HCT116 (cell line): Measurements from ENCODE around the gene MPPED1. TPM values are rescaled to one million over a fixed set of nuclear protein-coding genes. Genes with fewer than 3 reads are reported as not detected.

Experiments used
- ATAC-seq: fragments of 200-7000 bp; cut with Tn5 transposase; 2 replicates; pipeline ENCODE4 v1.9.1; 2020; ENCODE audit warnings: mild to moderate bottlenecking, moderate library complexity
- BruUV-seq: library from RNA; stranded (reverse); fragments of 400-500 nt; replicated peaks from 2 replicates; lab custom pipeline; 2021; lab: Mats Ljungman, UMichigan
- CTCF ChIA-PET: fragments of 300-600 bp; sonication (Branson Sonifier 250); formaldehyde crosslinking; loops from one replicate; lab custom pipeline; 2021; ENCODE audit warnings: antibody characterized with exemption; lab: Charles Lee
- POLR2A ChIA-PET: fragments of 300-600, 350-600 bp; sonication (Branson Sonifier 250); formaldehyde crosslinking; loops from one replicate; lab custom pipeline; 2021; ENCODE audit warnings: antibody characterized with exemption; lab: Charles Lee
- RAD21 ChIA-PET, 2 experiments: fragments of 300-600 bp; sonication (Branson Sonifier 250); formaldehyde crosslinking; loops; one replicate each; lab custom pipeline; 2023; ENCODE audit warnings: low total read pairs in 2 of 2; ENCODE audit not compliant: uncharacterized antibody in 2 of 2, unreplicated experiment in 2 of 2, low non-redundant PET in 1 of 2; lab: Charles Lee
- DNase-seq: peaks from one replicate; pipeline ENCODE4 v3.0.0-alpha.2; 2010; ENCODE audit warnings: low read depth, low spot score
- H2AFZ ChIP-seq: fragments of 200-600 bp; shearing (Covaris generic), sonication (generic); 2 replicates; pipeline ENCODE4 v1.6.1; 2017; ENCODE audit warnings: low read depth, mixed run types, mixed read lengths, antibody characterized with exemption, low read length; ENCODE audit not compliant: poor library complexity, severe bottlenecking
- H3K27ac ChIP-seq: 2 replicates; pipeline ENCODE4 v1.5.1; 2012; ENCODE audit warnings: low read depth, low read length
- H3K27me3 ChIP-seq: fragments of 200-600 bp; sonication (generic); 2 replicates; pipeline ENCODE4 v1.6.1; 2016; ENCODE audit warnings: mixed run types, low read length, mixed read lengths; ENCODE audit not compliant: insufficient read depth
- H3K36me3 ChIP-seq, 2 experiments: fragments of 200-500 bp in 1 of 2; fragments of 200-600 bp in 1 of 2; sonication (Bioruptor generic) in 1 of 2; sonication (generic) in 1 of 2; 2 replicates each; pipeline versions ENCODE4 v1.5.1 to v1.6.1; 2014 to 2016; ENCODE audit warnings: low read length in 2 of 2, inconsistent platforms in 1 of 2, mixed read lengths in 1 of 2, mixed run types in 1 of 2; ENCODE audit not compliant: insufficient read depth in 2 of 2, control insufficient read depth in 1 of 2
- H3K4me1 ChIP-seq, 2 experiments: fragments of 200-600 bp in 1 of 2; sonication (generic) in 1 of 2; 2 replicates each; pipeline versions ENCODE4 v1.5.1 to v1.6.1; 2012 to 2017; ENCODE audit warnings: low read length in 2 of 2, inconsistent platforms in 1 of 2, mild to moderate bottlenecking in 1 of 2, mixed read lengths in 1 of 2, mixed run types in 1 of 2, moderate library complexity in 1 of 2; ENCODE audit not compliant: insufficient read depth in 2 of 2, control insufficient read depth in 1 of 2
- H3K4me2 ChIP-seq: fragments of 200-600 bp; sonication (generic); 2 replicates; pipeline ENCODE4 v1.6.1; 2017; ENCODE audit warnings: mixed run types, low read length, mixed read lengths
- H3K4me3 ChIP-seq, 2 experiments: fragments of 200-600 bp in 1 of 2; sonication (generic) in 1 of 2; replicated peaks in 1 of 2; 2 replicates each; pipeline ENCODE4 v1.5.1; 2011 to 2016; ENCODE audit warnings: low read length in 2 of 2, control low read depth in 1 of 2, low read depth in 1 of 2, mild to moderate bottlenecking in 1 of 2, mixed read lengths in 1 of 2, mixed run types in 1 of 2
- H3K79me2 ChIP-seq: fragments of 200-600 bp; sonication (generic); 2 replicates; pipeline ENCODE4 v1.6.1; 2017; ENCODE audit warnings: mild to moderate bottlenecking, mixed run types, low read length, moderate library complexity, mixed read lengths; ENCODE audit not compliant: insufficient read depth
- H3K9ac ChIP-seq: fragments of 200-600 bp; sonication (generic); 2 replicates; pipeline ENCODE4 v1.6.1; 2016; ENCODE audit warnings: low read length, mixed read lengths
- H3K9me2 ChIP-seq: fragments of 200-600 bp; sonication (generic), shearing (Covaris generic); 2 replicates; pipeline ENCODE4 v1.6.1; 2017; ENCODE audit warnings: mixed run types, mild to moderate bottlenecking, moderate library complexity; ENCODE audit not compliant: insufficient read depth
- H3K9me3 ChIP-seq, 2 experiments: fragments of 200-500 bp in 1 of 2; fragments of 200-600 bp in 1 of 2; sonication (Bioruptor generic) in 1 of 2; sonication (generic) in 1 of 2; 2 replicates each; pipeline ENCODE4 v1.6.1; 2014 to 2017; ENCODE audit warnings: low read length in 2 of 2, mixed read lengths in 2 of 2, inconsistent platforms in 1 of 2, low read depth in 1 of 2, mild to moderate bottlenecking in 1 of 2, mixed run types in 1 of 2, moderate library complexity in 1 of 2; ENCODE audit not compliant: control insufficient read depth in 1 of 2, insufficient read depth in 1 of 2
- H4K20me1 ChIP-seq: fragments of 200-600 bp; sonication (generic), shearing (Covaris generic); 2 replicates; pipeline ENCODE4 v1.6.1; 2017; ENCODE audit warnings: mixed run types, mild to moderate bottlenecking, moderate library complexity; ENCODE audit not compliant: insufficient read depth
- CBX3 ChIP-seq: IDR thresholded peaks from 2 replicates; pipeline ENCODE4 v1.6.1; 2012; ENCODE audit warnings: low read depth
- CTCF ChIP-seq, 3 experiments: fragments of 200-600 bp in 1 of 3; sonication (generic) in 1 of 3; IDR thresholded peaks in 2 of 3; conservative IDR thresholded peaks in 1 of 3; 2 replicates each; pipeline ENCODE4 v1.5.1; 2012 to 2017; ENCODE audit warnings: low read depth in 2 of 3, low read length in 2 of 3, antibody characterized with exemption in 1 of 3, borderline replicate concordance in 1 of 3, control low read depth in 1 of 3, mild to moderate bottlenecking in 1 of 3, mixed read lengths in 1 of 3, mixed run types in 1 of 3, moderate library complexity in 1 of 3; ENCODE audit not compliant: insufficient read depth in 1 of 3
- EGR1 ChIP-seq: IDR thresholded peaks from 2 replicates; pipeline ENCODE4 v1.6.1; 2012; ENCODE audit warnings: low read depth
- EZH2phosphoT487 ChIP-seq: fragments of 200-600 bp; IDR thresholded peaks from 2 replicates; pipeline ENCODE4 v1.6.1; 2018; ENCODE audit warnings: antibody characterized with exemption, borderline replicate concordance
- FOSL1 ChIP-seq: IDR thresholded peaks from 2 replicates; pipeline ENCODE4 v1.6.1; 2012; ENCODE audit warnings: low read depth
- JUND ChIP-seq: IDR thresholded peaks from 2 replicates; pipeline ENCODE4 v1.6.1; 2012
- MAX ChIP-seq: IDR thresholded peaks from 2 replicates; pipeline ENCODE4 v1.6.1; 2012
- POLR2A ChIP-seq: IDR thresholded peaks from 2 replicates; pipeline ENCODE4 v1.7.0; 2011; ENCODE audit warnings: borderline replicate concordance; ENCODE audit not compliant: insufficient read depth, insufficient read length; ENCODE audit errors: extremely low read depth
- POLR2AphosphoS5 ChIP-seq: IDR thresholded peaks from 2 replicates; pipeline ENCODE4 v1.6.1; 2011; ENCODE audit warnings: mild to moderate bottlenecking, low read depth, low read length, moderate library complexity
- RAD21 ChIP-seq: IDR thresholded peaks from 2 replicates; pipeline ENCODE4 v1.6.1; 2012; ENCODE audit warnings: low read depth, mild to moderate bottlenecking
- SP1 ChIP-seq: IDR thresholded peaks from 2 replicates; pipeline ENCODE4 v1.6.1; 2012; ENCODE audit warnings: low read depth
- SRF ChIP-seq: IDR thresholded peaks from 2 replicates; pipeline ENCODE4 v1.6.1; 2012; ENCODE audit warnings: low read depth
- TCF7L2 ChIP-seq: IDR thresholded peaks from 2 replicates; pipeline ENCODE4 v1.7.0; 2011; ENCODE audit warnings: borderline replicate concordance, inconsistent platforms; ENCODE audit not compliant: insufficient read depth, insufficient read length; ENCODE audit errors: extremely low read depth
- ZBTB33 ChIP-seq: IDR thresholded peaks from 2 replicates; pipeline ENCODE4 v1.6.1; 2011; ENCODE audit warnings: mild to moderate bottlenecking, low read length, moderate library complexity; ENCODE audit not compliant: insufficient replicate concordance; ENCODE audit errors: extremely low read depth
- ZNF274 ChIP-seq: fragments of 200-500 bp; sonication (Bioruptor generic); IDR thresholded peaks from 2 replicates; pipeline ENCODE4 v1.6.1; 2014; ENCODE audit warnings: mild to moderate bottlenecking, low read depth, low read length, inconsistent platforms
- intact Hi-C: fragments of 100-400 bp; cut with micrococcal nuclease; formaldehyde crosslinking; loops from 2 replicates; pipeline ENCODE4 v1.10.0; 2022
- total RNA-seq: library from RNA; stranded (reverse); gene quantifications from one replicate; pipeline ENCODE4 v1.2.1, GENCODE V29; 2021; ENCODE audit not compliant: unreplicated experiment

The MPPED1 gene
- total RNA-seq, 1 experiment from 2014 or later: not detected

GRCh38 chr22:43462701-43463100 is 50.9 kb downstream of the MPPED1 start:
- no peak overlapping the region for H3K9ac ChIP-seq
- no peaks in the 10 kb centered on the region for H4K20me1 ChIP-seq
- no peaks in the 10 kb centered on the region for H3K4me1 ChIP-seq
- TF ChIP-seq POLR2A: no peak
- no peak for TF ChIP-seq EZH2phosphoT487
- TF ChIP-seq CTCF (IDR thresholded peaks at IDR 0.05 in 2 of 3, conservative IDR thresholded peaks at IDR 0.05 in 1 of 3; ENCODE audit: borderline replicate concordance in 1 of 3, insufficient read depth in 1 of 3, low read depth in 2 of 3, low read length in 2 of 3): no peak
- no peak for TF ChIP-seq CBX3
- TF ChIP-seq SRF: no peak
- intact Hi-C loops: no loop called here
- CTCF ChIA-PET: no interaction called here
- no peaks in the 10 kb centered on the region for H3K9me2 ChIP-seq
- no peak overlapping the region for H3K4me3 ChIP-seq
- H2AFZ ChIP-seq: no peak overlapping the region
- H3K27ac ChIP-seq: no peak overlapping the region
- DNase-seq: no peak
- no peaks in the 10 kb centered on the region for H3K79me2 ChIP-seq
- no TSS peak for BruUV-seq
- POLR2A ChIA-PET: no interaction called here
- RAD21 ChIA-PET: no interaction called here
- no peaks in the 10 kb centered on the region for H3K9me3 ChIP-seq
- no peaks in the 10 kb centered on the region for H3K36me3 ChIP-seq
- no peak overlapping the region for H3K4me2 ChIP-seq
- peaks cover 43% of the 10 kb centered on the region for H3K27me3 ChIP-seq
- ATAC-seq: no peak

- ChIA-PET RAD21 (no interaction called here), POLR2A (no interaction called here), CTCF (no interaction called here)
- H3K4me3 ChIP-seq: no peak overlapping the region
- intact Hi-C loops: no loop called here
- BruUV-seq: no TSS peak
- no peak overlapping the region for H3K27ac ChIP-seq
- no peaks in the 10 kb centered on the region for H3K79me2 ChIP-seq
- no peaks in the 10 kb centered on the region for H3K9me3 ChIP-seq
- H3K4me1 ChIP-seq: no peaks in the 10 kb centered on the region
- peaks cover 51% of the 10 kb centered on the region for H3K27me3 ChIP-seq
- ATAC-seq (no peak), DNase-seq (no peak)
- no peak overlapping the region for H3K9ac ChIP-seq
- H2AFZ ChIP-seq: no peak overlapping the region
- no peaks in the 10 kb centered on the region for H4K20me1 ChIP-seq
- H3K36me3 ChIP-seq: no peaks in the 10 kb centered on the region
- no peak overlapping the region for H3K4me2 ChIP-seq
- no peaks in the 10 kb centered on the region for H3K9me2 ChIP-seq
- no peak for TF ChIP-seq CTCF (IDR thresholded peaks at IDR 0.05 in 2 of 3, conservative IDR thresholded peaks at IDR 0.05 in 1 of 3; ENCODE audit: borderline replicate concordance in 1 of 3, insufficient read depth in 1 of 3, low read depth in 2 of 3, low read length in 2 of 3)
- TF ChIP-seq ZBTB33: no peak
- no peak for TF ChIP-seq RAD21
- TF ChIP-seq MAX: no peak
- no peak for TF ChIP-seq POLR2AphosphoS5
- TF ChIP-seq FOSL1: no peak
- no peak for TF ChIP-seq JUND
- no peak for TF ChIP-seq POLR2A
- TF ChIP-seq EGR1: no peak
- no peak for TF ChIP-seq TCF7L2
- no peak for TF ChIP-seq SP1
- no peak for TF ChIP-seq ZNF274
Measured at GRCh38 chr22:43464809-43465208, 53.0 kb downstream of the MPPED1 start.
